Measurements from ENCODE around the gene INTS2. TPM values are rescaled to one million over a fixed set of nuclear protein-coding genes. Genes with fewer than 3 reads are reported as not detected.

The INTS2 gene
- total RNA-seq, 1 donor from 2014 or later = 11.2 TPM

GRCh38 chr17:61852857-61853256, 74.9 kb downstream of the INTS2 start:
- peaks cover 6% of the 10 kb centered on the region for H3K36me3 Mint-ChIP-seq (ENCODE audit: unreplicated experiment)
- no peak for TF ChIP-seq CTCF (IDR thresholded peaks at IDR 0.05)
- H3K27me3 Mint-ChIP-seq (ENCODE audit: unreplicated experiment) = no peaks in the 10 kb centered on the region
- peaks cover 6% of the 10 kb centered on the region for H3K4me1 Mint-ChIP-seq (ENCODE audit: unreplicated experiment)
- no peaks in the 10 kb centered on the region for H3K9me3 Mint-ChIP-seq (ENCODE audit: unreplicated experiment)
- DNase-seq (ENCODE audit: extremely low spot score, unreplicated experiment) = no peak
- no peak overlapping the region for H3K4me3 Mint-ChIP-seq (ENCODE audit: unreplicated experiment)
- no peak overlapping the region for H3K27ac Mint-ChIP-seq (ENCODE audit: unreplicated experiment)

- Mint-ChIP-seq H3K4me3 (ENCODE audit: unreplicated experiment) (no peak overlapping the region), H3K27me3 (ENCODE audit: unreplicated experiment) (no peaks in the 10 kb centered on the region), H3K36me3 (ENCODE audit: unreplicated experiment) (peaks cover 10% of the 10 kb centered on the region), H3K9me3 (ENCODE audit: unreplicated experiment) (no peaks in the 10 kb centered on the region), H3K27ac (ENCODE audit: unreplicated experiment) (no peak overlapping the region), H3K4me1 (ENCODE audit: unreplicated experiment) (peaks cover 6% of the 10 kb centered on the region)
- no peak for TF ChIP-seq CTCF (IDR thresholded peaks at IDR 0.05)
- DNase-seq (ENCODE audit: extremely low spot score, unreplicated experiment) = no peak
These were observed 78.1 kb downstream of the INTS2 start for GRCh38 chr17:61849674-61850073.

- Mint-ChIP-seq H3K9me3 (ENCODE audit: unreplicated experiment) (no peaks in the 10 kb centered on the region), H3K4me1 (ENCODE audit: unreplicated experiment) (peaks cover 6% of the 10 kb centered on the region), H3K27ac (ENCODE audit: unreplicated experiment) (no peak overlapping the region), H3K27me3 (ENCODE audit: unreplicated experiment) (no peaks in the 10 kb centered on the region), H3K4me3 (ENCODE audit: unreplicated experiment) (no peak overlapping the region), H3K36me3 (ENCODE audit: unreplicated experiment) (peaks cover 10% of the 10 kb centered on the region)
- DNase-seq (ENCODE audit: extremely low spot score, unreplicated experiment) = no peak
- no peak for TF ChIP-seq CTCF (IDR thresholded peaks at IDR 0.05)
These were observed 78.9 kb downstream of the INTS2 start for GRCh38 chr17:61848896-61849295.

DNA sequence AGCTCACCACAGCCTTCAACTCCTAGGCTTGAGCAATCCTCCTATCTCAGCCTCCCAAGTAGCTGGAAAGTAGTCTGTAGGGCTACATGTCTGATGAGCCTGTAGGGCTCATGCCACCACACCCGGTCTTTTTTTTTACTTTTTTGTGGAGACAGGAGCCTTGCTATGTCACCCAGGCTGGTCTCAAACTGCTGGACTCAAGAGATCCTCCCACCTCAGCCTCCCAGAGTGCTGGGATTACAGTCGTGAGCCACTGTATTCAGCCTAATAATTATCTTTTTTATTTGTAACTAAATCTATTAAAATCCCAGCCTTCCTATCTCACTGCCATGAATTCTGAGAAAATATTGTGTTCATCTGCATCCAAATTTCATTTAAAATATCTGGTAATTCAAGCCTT, 79.5 kb downstream of the INTS2 start:
- no peaks in the 10 kb centered on the region for H3K9me3 Mint-ChIP-seq (ENCODE audit: unreplicated experiment)
- H3K27ac Mint-ChIP-seq (ENCODE audit: unreplicated experiment) = no peak overlapping the region
- no peak for DNase-seq (ENCODE audit: extremely low spot score, unreplicated experiment)
- H3K4me1 Mint-ChIP-seq (ENCODE audit: unreplicated experiment) = peaks cover 6% of the 10 kb centered on the region
- no peak overlapping the region for H3K4me3 Mint-ChIP-seq (ENCODE audit: unreplicated experiment)
- H3K36me3 Mint-ChIP-seq (ENCODE audit: unreplicated experiment) = peaks cover 12% of the 10 kb centered on the region
- TF ChIP-seq CTCF (IDR thresholded peaks at IDR 0.05) = no peak
- no peaks in the 10 kb centered on the region for H3K27me3 Mint-ChIP-seq (ENCODE audit: unreplicated experiment)

DNA sequence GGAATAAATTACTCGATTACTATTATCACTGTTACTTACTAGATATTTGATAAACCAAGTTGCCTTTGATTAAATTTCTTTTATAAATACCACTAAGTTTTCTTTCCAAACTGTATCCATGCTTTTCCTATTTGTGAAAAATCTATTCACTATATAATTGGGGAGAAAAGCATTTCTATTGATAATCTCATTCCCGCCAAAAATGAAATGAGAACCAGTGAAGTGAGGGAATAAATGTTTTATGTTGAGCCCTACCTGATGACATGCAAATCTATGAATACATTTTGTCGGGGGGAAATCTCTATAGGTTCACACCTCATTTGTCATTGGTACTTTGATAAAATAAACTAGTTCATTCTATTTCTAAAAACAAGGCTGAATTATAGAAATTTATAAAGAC, 80.1 kb downstream of the INTS2 start:
- Mint-ChIP-seq H3K27me3 (ENCODE audit: unreplicated experiment) (no peaks in the 10 kb centered on the region), H3K4me3 (ENCODE audit: unreplicated experiment) (no peak overlapping the region)
- DNase-seq (ENCODE audit: extremely low spot score, unreplicated experiment) = no peak

More for the DNA sequence above, 80.1 kb downstream of the INTS2 start:
- Mint-ChIP-seq H3K9me3 (ENCODE audit: unreplicated experiment) (no peaks in the 10 kb centered on the region), H3K36me3 (ENCODE audit: unreplicated experiment) (peaks cover 9% of the 10 kb centered on the region), H3K27ac (ENCODE audit: unreplicated experiment) (no peak overlapping the region), H3K4me1 (ENCODE audit: unreplicated experiment) (peaks cover 6% of the 10 kb centered on the region)
- TF ChIP-seq CTCF (IDR thresholded peaks at IDR 0.05) = no peak
